ENCODE data around the gene CASTOR1.

The CASTOR1 gene

DNA sequence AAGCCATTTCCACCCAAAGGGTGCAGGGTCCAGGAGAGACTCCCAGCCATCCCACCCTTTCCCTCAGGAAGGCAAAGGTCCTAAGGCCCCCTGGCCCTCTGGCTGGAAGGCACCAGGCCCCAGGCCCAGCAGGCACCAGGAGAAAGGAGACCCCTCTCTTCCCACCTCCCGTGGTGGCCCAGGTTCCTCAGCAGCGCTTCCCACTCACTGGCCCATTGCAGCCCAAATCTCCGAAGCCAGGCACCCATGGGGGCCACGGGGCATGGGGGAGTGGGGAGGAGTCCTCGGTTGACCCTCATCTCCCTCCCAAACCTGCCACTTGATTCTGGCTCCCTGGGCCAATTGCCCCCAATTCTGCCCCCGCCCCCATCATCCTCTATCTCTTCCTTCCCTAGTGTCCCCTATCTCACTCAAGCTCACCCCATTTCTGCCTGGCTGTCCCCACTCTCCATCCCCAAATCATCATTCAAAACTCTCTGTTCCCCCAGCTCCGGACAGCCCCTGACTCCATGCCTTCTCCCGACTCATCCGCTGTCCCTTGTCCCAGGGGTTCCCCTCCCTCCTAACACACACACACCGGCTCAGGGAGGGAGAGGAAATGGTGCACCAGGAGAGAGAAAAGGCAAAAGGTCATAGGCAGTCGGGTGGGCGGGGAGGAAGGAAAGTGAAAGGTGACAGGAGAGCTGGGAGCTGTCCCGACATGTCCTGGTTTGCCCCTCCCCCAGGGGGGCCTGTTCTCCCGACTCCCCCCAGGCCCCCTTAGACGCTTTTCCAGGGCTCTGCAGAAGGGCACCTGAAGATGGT is 43.9 kb downstream of the CASTOR1 start:
- H3K27me3 ChIP-seq (ENCODE audit: low read depth, low read length), result peaks cover 24% of the 10 kb centered on the region
- H3K9me3 ChIP-seq (ENCODE audit: insufficient read depth, low read length), result no peaks in the 10 kb centered on the region
- TF ChIP-seq EZH2phosphoT487 (IDR thresholded peaks at IDR 0.05; ENCODE audit: low read depth), result no peak
- TF ChIP-seq, protein P1, sequence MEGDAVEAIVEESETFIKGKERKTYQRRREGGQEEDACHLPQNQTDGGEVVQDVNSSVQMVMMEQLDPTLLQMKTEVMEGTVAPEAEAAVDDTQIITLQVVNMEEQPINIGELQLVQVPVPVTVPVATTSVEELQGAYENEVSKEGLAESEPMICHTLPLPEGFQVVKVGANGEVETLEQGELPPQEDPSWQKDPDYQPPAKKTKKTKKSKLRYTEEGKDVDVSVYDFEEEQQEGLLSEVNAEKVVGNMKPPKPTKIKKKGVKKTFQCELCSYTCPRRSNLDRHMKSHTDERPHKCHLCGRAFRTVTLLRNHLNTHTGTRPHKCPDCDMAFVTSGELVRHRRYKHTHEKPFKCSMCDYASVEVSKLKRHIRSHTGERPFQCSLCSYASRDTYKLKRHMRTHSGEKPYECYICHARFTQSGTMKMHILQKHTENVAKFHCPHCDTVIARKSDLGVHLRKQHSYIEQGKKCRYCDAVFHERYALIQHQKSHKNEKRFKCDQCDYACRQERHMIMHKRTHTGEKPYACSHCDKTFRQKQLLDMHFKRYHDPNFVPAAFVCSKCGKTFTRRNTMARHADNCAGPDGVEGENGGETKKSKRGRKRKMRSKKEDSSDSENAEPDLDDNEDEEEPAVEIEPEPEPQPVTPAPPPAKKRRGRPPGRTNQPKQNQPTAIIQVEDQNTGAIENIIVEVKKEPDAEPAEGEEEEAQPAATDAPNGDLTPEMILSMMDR (IDR thresholded peaks at IDR 0.05; ENCODE audit: low read depth, low read length), result no peak
- no peaks in the 10 kb centered on the region for H3K79me2 ChIP-seq (ENCODE audit: low read length)
- H2AFZ ChIP-seq (ENCODE audit: low read depth, low read length), result no peak overlapping the region
- H3K27ac ChIP-seq (ENCODE audit: low read length), result no peak overlapping the region
- H4K20me1 ChIP-seq (ENCODE audit: insufficient read depth, low read length), result no peaks in the 10 kb centered on the region
- peak overlapping the region; percentile 83 for H3K4me2 ChIP-seq (ENCODE audit: low read length)
- peak overlapping the region; percentile 76; the same call in 1 of the 2 replicates for H3K4me3 ChIP-seq (ENCODE audit: low read length)
- peaks cover 24% of the 10 kb centered on the region for H3K4me1 ChIP-seq (ENCODE audit: low read length)
- H3K36me3 ChIP-seq (replicated peaks; ENCODE audit: low read depth, low read length), result no peaks in the 10 kb centered on the region
- H3K9ac ChIP-seq (ENCODE audit: low read length), result no peak overlapping the region

DNA sequence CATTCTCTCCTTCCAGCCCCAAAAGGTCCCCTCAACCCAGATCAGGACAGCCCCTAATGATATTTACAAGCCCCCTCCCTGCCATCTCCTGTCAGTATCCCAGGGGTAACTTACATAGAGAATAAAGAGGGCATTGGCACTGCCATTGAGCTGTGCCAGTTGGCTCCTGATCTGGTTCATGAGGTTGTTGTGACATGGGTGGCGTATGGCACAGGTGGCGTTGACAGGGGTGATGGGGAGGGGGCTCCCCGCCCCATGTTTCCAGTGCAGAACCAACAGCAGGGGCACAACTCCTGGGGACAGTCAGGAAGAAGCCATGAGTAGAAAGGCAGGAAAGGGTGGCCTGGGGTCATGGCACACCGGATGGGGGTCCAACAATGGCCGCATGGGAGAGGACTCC is 44.7 kb downstream of the CASTOR1 start:
- Histone ChIP-seq H3K36me3 (replicated peaks; ENCODE audit: low read depth, low read length) (no peaks in the 10 kb centered on the region), H3K27me3 (ENCODE audit: low read depth, low read length) (peaks cover 24% of the 10 kb centered on the region), H3K4me1 (ENCODE audit: low read length) (peaks cover 22% of the 10 kb centered on the region), H2AFZ (ENCODE audit: low read depth, low read length) (no peak overlapping the region), H3K4me2 (ENCODE audit: low read length) (no peak overlapping the region), H4K20me1 (ENCODE audit: insufficient read depth, low read length) (no peaks in the 10 kb centered on the region), H3K79me2 (ENCODE audit: low read length) (no peaks in the 10 kb centered on the region), H3K27ac (ENCODE audit: low read length) (no peak overlapping the region), H3K9ac (ENCODE audit: low read length) (no peak overlapping the region), H3K9me3 (ENCODE audit: insufficient read depth, low read length) (no peaks in the 10 kb centered on the region), H3K4me3 (ENCODE audit: low read length) (no peak overlapping the region)
- TF ChIP-seq EZH2phosphoT487 (IDR thresholded peaks at IDR 0.05; ENCODE audit: low read depth), result no peak
- TF ChIP-seq, protein P1 (IDR thresholded peaks at IDR 0.05; ENCODE audit: low read depth, low read length), result no peak

DNA sequence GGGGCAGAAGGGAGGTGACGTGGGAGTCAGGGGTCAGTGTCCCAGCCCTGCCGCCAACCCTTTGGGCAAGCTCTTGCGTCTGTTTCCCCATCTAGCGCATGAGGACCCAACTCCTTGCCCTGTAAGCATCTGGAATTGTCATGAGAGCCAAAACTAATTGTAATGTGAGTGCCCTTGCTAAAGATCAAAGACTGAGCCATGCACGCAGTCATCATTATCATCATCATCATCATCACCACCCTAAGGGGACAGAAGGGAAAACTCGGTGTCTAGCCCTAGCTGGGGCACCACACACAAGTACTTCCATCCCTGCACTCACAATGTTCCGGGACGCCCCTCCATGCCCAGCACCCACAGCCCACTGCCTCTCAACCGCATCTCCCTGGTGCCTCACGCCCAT is 45.2 kb downstream of the CASTOR1 start:
- Histone ChIP-seq H3K4me3 (ENCODE audit: low read length) (no peak overlapping the region), H3K4me1 (ENCODE audit: low read length) (peaks cover 22% of the 10 kb centered on the region), H2AFZ (ENCODE audit: low read depth, low read length) (no peak overlapping the region), H3K36me3 (replicated peaks; ENCODE audit: low read depth, low read length) (no peaks in the 10 kb centered on the region), H3K4me2 (ENCODE audit: low read length) (no peak overlapping the region), H3K9me3 (ENCODE audit: insufficient read depth, low read length) (no peaks in the 10 kb centered on the region), H3K9ac (ENCODE audit: low read length) (no peak overlapping the region), H3K27me3 (ENCODE audit: low read depth, low read length) (peaks cover 24% of the 10 kb centered on the region), H3K27ac (ENCODE audit: low read length) (no peak overlapping the region), H3K79me2 (ENCODE audit: low read length) (no peaks in the 10 kb centered on the region), H4K20me1 (ENCODE audit: insufficient read depth, low read length) (no peaks in the 10 kb centered on the region)
- TF ChIP-seq EZH2phosphoT487 (IDR thresholded peaks at IDR 0.05; ENCODE audit: low read depth), result no peak
- TF ChIP-seq, protein P1 (IDR thresholded peaks at IDR 0.05; ENCODE audit: low read depth, low read length), result no peak

DNA sequence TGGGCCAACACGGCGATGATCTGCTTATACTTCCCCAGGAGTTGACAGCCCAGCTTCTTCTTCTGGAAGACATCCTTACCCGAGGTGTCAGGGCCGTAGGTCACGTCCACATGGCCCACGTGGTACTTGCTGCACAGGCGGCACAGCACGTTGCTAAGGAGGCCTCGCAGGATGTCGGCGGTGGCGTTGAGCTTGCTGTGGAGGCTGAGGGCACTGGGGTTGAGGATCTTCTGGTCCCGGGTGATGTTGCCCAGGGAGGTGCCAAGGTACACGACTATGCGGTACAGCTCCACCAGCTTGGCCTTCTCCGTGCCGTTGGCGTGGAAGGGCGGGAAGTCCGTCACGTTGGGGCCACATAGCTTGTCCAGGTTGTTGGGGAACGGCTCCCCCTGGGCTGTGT is 45.6 kb downstream of the CASTOR1 start:
- no peak overlapping the region for H3K4me2 ChIP-seq (ENCODE audit: low read length)
- no peak overlapping the region for H3K9ac ChIP-seq (ENCODE audit: low read length)
- TF ChIP-seq EZH2phosphoT487 (IDR thresholded peaks at IDR 0.05; ENCODE audit: low read depth), result no peak
- TF ChIP-seq, protein P1 (IDR thresholded peaks at IDR 0.05; ENCODE audit: low read depth, low read length), result no peak
- peaks cover 24% of the 10 kb centered on the region for H3K27me3 ChIP-seq (ENCODE audit: low read depth, low read length)
- no peaks in the 10 kb centered on the region for H3K9me3 ChIP-seq (ENCODE audit: insufficient read depth, low read length)
- no peak overlapping the region for H3K27ac ChIP-seq (ENCODE audit: low read length)
- no peaks in the 10 kb centered on the region for H4K20me1 ChIP-seq (ENCODE audit: insufficient read depth, low read length)
- H3K4me1 ChIP-seq (ENCODE audit: low read length), result peaks cover 22% of the 10 kb centered on the region
- H3K36me3 ChIP-seq (replicated peaks; ENCODE audit: low read depth, low read length), result no peaks in the 10 kb centered on the region
- H2AFZ ChIP-seq (ENCODE audit: low read depth, low read length), result no peak overlapping the region
- no peaks in the 10 kb centered on the region for H3K79me2 ChIP-seq (ENCODE audit: low read length)
- H3K4me3 ChIP-seq (ENCODE audit: low read length), result no peak overlapping the region
